Measurements from ENCODE around the gene TBXT.
A peak's percentile ranks its signal among the peaks of the same experiment; 100 is the strongest.
"Not testable (repeated sequence)": the region's sequence is repeated elsewhere in the genome, so short reads cannot be mapped to it uniquely, and the experiment has no call there.

Gene TBXT

DNA sequence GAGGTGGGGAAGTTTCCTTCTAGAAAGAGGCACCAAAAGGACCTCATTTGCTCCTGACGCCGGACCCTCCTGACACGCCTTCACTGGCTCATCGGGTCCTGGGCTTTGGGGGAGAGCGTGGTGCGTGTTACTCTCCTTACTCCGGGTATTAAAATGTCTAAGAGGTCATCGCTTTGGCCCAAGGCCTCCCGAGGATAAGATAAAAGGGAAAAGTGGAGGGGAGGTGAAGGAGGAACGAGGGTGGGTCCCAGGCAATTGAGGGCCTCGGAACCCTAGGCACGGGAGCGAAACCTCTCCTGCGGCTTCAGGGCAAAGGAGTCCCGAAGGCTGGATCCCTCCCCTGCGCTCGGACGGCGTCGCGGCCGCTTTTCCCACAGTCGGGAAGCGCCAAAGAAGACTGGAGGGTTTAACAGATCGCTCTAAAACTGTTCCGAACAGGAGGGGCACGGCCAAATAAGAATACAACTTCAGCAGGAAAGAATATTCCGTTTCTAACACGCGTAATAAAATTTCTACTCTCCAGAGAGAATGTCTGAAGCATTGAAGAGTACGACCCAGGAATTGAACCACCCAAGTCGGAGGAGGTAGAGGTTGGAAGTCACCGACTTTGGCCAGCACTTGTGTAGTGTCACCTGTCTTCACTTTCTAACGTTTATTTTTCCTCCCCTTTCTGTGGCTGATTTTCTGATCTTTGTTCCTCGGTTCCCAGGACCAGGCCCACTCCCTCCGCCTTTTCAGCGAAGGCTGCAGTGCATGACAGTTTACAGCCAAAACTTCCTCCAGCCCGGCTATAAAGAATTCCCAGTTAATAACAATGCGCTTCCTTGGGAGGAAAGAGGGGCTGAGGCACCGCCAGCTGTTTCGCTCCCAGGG lies 2.1 kb upstream of the TBXT start:
- DNase-seq: no peak

DNA sequence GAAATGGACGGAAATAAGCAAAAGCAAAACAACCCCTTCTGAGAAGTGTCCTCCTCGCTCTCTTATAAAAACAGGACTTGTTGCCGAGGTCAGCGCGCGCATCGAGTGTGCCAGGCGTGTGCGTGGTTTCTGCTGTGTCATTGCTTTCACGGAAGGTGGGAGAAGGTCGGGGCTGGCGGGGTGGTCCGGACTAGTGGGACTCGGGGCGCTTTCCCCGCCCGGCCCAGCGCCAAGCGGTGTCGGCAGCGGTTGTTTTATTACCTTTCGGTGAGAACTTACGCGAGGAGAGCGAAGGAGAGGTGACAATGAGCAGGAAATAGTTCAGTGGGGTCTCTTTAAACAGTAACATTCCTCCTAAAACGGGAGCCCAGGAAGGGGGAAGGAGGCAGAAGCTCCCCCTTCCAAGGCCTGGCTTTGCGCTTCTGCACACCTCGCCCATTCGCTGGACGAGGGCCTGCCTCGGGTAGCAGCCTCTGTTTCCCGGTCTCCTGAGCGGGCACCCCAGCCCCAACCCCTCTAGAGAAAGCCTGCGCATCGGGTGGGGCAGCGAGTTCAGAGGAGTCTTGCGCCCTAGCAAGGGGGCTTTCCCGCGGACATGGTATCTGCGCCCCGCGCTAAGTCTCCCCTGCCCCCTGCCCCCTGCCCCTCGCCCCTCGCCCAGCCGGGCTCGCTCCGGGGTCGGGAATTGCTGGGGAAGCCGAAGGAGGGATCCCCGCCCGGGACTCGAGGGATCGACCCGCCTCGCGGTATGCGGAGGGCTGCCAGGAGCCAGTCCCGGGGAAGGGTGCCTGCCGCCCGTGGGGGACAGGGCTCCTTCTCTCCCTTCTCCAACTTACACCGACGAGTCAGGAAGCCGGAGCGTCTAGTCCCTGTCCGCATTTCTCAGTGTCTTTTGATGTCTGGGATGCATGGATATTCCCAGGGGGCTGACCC lies 1.2 kb upstream of the TBXT start:
- no peak for DNase-seq

DNA sequence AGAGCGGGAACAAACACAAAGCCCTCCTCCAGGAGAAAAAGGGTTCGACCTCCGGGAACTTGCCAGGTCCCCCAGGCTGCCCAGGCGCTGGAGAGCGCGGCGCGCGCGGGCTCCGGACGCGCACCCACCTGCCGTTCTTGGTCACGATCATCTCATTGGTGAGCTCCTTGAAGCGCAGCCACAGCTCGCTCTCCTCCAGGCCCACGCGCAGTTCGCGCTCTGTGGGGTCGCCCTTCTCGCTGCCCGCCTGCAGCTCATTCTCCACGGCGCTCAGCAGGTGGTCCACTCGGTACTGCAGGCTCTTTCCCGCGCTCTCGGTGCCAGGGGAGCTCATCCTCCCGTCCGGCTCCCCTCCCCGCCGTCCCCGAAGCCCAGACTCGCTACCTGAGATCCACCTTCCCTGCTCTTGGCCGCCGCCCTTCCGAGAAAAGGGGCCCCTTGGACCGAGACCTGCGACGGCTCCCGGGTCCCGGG lies 356 bp downstream of the TBXT start:
- no peak for DNase-seq

DNA sequence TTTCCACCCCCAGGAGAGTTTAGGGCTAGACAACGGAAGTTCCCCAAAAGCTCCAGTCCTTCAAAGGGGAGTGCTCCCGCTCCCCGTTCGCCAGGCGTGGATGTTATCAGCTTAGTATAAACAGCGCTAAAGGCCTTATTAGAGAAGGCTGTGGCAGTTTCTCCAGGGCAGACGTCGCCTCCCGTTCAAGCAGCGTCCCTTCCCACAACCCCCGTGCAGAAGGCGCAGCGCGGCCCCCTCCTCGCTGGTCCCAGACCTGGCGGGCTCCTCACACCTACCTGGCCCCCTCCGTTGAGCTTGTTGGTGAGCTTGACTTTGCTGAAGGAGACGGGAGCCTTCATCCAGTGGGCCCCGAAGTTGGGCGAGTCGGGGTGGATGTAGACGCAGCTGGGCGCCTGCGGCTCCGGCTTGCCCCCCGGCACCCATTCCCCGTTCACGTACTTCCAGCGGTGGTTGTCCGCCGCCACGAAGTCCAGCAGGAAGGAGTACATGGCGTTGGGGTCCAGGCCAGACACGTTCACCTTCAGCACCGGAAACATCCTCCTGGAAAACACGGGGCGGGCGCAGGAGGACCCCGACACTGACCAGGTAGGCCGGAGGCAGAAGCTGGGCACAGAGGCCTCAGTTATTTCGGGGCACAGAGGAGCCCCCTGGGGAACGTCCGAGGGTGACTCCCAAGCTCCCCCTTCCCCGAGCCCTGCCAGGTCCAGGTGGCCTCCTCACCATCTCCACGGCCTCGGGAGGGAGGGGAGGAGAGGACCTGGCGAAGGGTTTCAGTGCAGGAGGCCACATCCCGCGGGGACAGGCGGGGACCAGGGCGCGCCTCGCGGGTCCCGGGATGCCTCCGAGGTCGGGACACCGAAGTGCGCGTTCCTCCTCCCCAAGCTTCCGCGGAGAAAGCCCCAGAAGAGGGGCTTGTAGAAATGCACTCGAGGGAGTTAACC lies 1.1 kb downstream of the TBXT start:
- DNase-seq: no peak

DNA sequence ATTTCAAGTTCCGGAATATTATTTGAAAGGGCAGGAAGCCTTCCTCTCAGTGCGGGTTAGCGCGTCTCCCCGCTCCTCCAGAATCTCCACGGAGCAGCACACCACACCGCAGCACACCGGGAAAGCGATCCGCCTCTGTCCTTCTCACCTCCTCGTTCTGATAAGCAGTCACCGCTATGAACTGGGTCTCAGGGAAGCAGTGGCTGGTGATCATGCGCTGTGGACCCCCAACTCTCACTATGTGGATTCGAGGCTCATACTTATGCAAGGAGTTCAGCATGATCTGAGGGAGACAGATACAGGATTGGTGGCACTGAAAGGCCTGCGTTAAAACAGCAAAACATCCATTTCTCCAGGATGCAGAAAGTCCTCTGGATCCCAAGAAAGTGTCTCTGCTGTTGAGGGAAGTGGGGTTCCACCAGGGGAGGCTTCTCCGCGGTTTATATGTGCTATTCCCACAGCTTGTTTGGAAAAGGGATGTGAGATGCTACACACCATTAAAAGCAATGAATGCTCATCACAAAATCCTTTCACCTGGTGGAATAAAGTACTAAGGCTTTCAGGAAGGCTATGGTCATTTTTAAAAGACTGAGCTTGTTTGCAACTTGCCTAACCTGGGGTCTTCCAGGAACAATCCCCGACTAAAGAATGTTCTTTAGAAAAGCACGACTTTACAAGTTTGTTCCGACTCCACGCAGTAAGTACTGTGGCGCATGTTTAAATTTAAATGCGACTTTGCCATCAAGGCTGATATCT lies 1.9 kb downstream of the TBXT start:
- DNase-seq: no peak

DNA sequence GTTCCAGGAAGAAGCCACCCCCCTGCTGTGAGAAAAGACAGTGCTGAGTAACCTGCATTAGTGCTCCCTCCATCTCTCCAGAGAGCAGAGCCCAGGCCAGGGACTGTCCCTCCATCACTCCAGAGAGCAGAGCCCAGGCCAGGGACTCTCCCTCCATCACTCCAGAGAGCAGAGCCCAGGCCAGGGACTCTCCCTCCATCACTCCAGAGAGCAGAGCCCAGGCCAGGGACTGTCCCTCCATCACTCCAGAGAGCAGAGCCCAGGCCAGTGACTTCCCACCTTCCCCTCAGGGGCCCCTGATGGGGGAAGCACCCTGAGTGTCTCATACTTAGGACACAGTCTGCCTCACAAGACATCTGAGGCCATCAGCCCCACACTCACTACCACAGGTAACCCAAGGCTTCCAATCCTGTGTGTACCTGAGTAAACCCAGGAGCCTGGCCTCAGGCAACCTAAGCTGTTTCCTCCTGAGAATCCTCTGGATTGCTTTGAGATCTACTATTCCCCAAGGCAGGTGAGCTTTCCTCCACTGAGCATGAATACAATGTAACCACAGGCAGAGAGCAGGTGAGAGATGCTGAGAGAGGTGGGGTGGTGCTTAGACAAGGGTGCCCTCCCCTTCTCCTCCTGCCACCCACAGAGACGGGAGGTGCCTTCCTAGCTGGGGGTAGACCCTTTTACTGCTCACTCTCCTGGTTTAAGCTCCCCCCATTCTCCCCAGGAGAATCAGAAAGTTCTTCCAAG lies 4.9 kb downstream of the TBXT start:
- no peak for DNase-seq

DNA sequence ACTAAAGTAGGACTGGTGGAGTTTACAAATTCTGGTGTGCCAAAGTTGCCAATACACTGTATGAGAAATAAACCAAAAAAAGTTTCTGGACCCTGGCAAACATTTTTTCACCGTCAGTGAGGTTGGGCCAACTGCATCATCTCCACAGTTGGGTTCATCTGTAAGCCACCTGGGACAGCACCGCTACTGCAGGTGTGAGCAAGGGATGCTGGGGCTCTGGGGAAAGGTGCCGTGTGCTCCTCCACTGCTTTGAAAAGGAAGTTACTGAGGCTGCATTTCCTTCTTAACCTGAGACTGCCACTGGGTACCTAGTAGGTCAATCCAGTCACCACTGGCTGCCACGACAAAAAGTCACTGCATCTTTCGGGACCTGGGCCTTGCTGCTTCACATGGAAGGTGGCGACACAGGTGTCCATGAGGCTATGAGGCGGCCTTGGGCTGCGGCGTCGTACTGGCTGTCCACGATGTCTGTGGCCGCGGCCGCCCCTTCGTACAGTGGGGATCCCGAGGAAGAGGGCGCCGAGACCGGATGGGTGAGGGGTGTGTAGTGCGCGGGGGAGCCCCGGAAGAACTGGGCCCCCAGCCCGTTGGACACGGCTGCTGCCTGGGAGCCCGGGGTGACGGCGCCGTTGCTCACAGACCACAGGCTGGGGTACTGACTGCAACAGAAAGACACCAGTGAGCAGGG lies 9.6 kb downstream of the TBXT start:
- DNase-seq: no peak

DNA sequence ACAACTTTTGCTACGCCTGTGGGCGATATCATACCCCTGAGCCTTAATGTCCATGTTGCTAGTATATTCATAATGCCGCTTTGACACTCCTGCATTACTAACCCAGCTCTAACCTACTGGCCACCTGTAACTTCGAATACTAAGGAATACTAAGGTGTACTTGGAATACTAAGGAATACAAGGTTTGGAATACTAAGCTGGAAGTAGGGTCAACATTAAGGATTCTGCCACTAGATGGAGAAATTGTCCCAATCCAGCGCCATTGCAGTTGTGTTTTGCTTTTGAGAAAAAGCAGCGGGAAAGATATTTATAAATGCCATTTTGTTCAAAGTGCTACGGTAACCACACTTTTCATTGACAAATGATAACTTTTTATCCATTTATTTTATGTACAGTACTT lies 10.7 kb downstream of the TBXT start:
- no peak for DNase-seq

DNA sequence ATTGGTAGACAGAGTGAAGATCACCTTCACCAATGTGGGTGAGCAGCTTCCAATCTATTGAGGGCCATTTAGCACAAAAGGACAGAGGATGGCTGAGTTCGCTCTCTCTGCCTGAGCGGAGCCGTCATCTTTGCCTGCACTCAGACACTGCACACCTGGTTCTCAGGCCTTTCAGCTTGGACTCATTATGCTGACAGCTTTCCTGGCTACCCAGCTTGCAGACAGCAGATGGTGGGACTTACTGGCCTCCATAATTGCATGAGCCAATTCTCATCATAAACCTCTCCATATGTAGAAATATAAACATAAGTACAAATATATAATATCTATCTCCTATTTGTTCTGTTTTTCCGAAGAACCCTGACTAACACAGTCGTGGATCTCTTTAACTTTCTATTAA lies 13.7 kb downstream of the TBXT start:
- DNase-seq: peak; percentile 15

DNA sequence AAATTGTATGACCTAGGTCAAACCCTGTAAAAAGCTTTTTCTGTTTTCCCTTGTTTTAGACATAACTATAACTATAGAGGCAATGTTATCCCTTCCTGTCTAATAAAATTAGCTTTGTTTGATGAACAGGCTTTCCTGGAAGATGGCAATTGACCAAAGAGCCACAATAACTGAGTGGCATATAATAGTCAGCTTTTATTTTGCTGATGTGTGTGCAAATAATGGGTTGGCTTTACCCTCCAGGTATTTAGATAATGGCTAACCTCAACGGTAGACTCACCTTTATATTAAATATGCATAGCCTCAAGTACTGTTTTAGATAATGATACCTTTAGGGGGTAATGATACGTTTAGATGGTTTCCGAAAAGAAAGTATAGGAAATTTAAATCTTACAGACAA lies 15.0 kb downstream of the TBXT start:
- DNase-seq: no peak

DNA sequence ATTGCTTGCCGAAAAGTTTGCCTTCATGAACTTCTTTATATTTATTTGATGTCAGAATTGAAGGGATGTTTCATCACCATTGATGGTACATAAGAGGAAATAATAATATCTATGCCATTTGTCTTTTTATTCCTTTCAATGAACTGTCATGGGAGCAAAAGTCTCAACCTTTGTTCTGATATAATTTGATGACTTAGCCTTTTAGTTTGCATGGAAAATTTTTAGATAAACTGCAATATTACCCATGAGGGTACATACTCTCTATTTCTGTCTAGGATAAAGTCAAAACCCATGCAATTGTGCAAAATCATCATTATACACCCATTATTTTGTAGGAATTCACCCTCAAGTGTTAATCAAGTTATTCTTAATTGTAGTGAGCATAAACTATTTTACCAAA lies 15.9 kb downstream of the TBXT start:
- DNase-seq: no peak

DNA sequence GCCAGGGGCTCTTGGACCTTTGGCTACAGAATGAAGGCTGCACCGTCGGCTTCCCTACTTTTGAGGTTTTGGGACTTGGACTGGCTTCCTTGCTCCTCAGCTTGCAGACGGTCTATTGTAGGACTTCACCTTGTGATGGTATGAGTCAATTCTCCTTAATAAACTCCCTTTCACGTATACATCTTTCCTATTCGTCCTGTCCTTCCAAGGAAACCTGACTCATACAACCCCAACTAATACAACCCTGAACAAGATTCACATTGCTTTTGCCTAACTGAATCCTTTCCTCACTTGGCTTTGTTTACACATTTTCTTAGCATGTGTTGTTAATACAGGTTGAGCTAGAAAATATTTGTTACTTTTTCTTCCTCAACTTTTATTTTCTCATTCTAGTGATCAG lies 21.9 kb downstream of the TBXT start:
- DNase-seq: no peak

DNA sequence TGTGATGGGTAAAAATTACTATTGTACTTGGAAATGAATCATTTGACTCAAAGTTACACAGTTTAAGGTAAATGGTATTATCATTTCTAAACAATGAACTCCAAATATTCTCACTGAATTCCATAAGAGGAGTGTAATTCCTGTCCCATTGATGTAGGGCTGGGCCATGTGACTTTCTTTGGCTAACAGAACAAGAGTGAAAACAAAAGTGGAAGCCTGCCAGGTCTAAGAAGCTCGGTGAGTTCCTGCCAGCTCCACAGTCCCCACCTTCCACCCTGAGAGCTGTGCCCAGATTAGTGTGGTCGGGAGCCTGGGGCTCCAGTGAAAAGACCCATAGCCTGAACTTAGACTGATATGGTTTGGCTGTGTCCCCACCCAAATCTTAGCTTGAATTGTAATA lies 24.6 kb downstream of the TBXT start:
- no peak for DNase-seq

DNA sequence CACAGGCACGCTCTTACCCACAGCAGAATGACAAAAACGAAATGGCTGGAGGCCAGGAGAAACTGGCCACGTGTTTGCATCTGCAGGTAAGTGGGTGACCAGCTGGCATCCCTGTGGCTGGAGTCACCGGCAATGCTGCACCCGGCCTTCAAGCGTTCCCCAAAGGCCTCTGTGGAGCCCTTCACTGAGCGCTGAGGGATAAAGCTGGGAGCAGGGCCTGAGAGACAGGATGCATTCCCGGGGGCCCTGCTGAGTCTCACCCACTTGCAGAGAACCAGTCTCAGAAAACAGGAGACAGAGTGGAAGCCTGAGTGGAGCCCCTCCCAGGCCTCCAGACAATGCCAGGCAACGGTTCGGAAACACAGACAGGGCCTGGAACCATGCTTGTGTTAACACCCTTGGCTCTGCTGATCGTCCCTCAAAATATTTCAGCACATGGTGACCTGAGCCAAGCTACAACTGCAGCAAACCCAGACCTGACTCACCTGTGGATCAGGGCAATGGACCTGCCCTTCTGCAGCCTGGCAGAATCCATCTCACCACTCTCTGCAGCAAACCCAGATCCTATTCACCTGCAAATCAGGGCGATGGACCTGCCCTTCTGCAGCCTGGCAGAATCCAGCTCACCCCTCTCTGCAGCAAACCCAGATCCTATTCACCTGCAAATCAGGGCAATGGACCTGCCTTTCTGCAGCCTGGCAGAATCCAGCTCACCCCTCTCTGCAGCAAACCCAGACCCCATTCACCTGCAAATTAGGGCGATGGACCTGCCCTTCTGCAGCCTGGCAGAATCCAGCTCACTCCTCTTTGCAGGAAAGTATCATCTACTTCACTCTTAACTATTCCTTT lies 39.8 kb downstream of the TBXT start:
- DNase-seq: peak; percentile 7

DNA sequence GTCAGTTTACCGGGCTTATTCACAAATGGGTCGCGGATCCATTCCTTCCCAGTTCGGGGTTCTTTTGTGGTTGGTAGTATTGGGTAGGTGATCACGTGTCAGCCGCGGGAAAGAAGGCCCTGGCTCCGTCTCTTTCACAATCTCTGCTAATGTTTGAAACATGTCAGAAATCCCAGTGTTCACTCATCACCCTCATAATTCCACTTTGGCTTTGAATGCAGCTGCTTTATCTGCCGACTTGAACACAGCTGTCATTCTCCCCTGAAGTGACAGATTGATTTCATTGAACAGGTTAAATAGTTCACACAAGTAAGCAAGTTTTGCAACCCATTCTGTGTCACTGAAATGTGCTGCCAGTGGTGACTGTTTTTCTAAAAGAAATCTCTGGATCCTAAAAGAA lies 44.5 kb downstream of the TBXT start:
- DNase-seq: not testable (repeated sequence)

DNA sequence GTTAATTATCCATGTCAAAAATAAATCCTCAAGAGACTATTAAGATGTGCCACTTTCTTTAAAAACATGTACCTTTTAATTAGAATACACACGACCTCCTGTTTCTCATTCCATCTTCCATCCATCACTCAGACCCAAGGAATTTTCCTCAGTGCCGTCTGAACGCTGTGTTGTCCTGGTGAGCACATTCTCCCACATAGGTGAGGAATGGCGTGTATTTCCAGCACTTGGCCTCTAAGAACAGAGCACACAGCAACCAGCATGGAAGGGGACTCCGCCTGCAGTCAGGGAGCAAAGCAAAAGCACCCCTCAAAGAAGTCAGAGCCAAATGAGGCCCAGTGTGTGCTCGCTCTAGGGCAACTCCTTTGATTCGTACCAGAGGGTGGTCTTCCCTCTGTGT lies 45.9 kb downstream of the TBXT start:
- no peak for DNase-seq

DNA sequence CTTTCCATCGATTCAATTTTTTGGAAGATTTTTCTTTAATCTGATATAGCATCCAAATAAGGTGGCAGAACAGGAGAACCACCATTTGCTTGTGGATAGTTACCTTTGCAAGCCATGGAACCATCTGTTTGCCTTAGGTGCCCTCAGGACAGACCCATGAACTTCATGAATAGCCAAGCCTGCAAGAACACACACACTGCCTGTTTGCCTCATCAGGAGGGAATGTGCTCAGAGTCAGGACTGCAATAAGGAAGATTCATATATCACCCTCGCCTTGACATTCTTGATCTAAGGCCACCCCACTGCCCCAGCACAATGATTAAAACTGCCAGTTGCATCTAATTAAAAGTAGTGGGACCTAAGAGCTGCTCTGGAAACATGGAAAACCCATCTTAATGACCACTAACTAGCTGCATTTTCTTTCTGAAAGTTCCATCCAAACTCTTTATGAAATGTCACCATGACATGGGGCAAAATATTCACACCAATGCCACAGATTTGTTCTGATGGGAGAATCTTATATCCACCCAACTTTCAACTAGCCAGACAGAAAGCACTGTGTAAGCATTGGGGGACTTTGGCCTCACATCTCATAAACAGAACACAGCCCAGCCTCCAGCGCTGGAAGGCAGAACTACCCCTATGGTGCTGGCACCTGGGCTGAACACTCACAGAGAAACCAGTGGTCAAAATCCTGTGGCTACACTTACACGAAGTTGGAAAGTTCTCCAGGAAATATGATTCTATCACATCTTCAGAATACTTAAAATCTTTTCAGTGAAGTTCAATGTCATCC lies 48.3 kb downstream of the TBXT start:
- DNase-seq: no peak

DNA sequence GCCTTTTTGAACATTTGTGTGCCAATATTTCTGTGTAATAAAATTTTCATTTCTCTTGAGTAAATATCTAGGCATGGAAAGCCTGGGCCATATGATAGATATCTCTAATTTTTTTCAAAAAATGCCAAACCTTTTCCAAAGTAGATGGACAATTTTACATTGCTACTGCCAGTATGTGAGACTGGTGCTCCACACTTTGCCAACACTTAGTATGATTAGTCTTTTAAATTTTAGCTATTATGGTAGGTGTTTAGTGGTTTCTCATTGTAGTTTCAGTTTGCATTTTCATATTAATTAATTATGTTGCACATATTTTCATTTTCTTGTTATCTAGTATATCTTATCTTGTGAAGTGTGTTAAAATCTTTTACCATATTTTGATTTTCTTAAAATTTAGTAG lies 52.0 kb downstream of the TBXT start:
- no peak for DNase-seq

DNA sequence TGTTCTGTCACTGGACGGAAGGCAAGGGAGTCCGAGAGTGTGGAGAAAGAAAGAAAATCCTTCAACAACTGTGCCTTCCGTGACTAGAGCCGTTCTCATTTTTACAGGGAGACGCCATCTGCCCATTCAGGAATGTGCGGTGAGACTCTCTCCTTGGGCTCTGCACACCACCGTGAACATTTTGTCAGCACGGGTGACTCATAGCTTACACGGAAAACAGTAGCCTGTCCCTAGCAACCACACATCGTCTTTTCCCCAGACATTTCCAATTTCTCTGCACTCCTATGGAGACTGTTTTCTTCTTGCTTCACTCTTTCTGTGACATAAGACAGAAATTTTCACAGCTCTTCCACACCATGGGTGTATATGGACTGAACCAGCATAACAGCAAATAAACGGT lies 55.1 kb downstream of the TBXT start:
- DNase-seq: peak; percentile 36
